DND-41 (cell line): ENCODE measurements around the gene GJC3.

Experiments
- CTCF ChIP-seq: IDR thresholded peaks from 2 replicates; pipeline ENCODE4 v1.5.1; 2012; ENCODE audit warnings: borderline replicate concordance, low read length, moderate library complexity, mild to moderate bottlenecking; ENCODE audit not compliant: poor library complexity, severe bottlenecking; ENCODE audit errors: extremely low read depth
- EZH2 ChIP-seq: IDR thresholded peaks from 3 replicates; pipeline ENCODE4 v1.6.1; 2012; ENCODE audit warnings: borderline replicate concordance, low read depth, mild to moderate bottlenecking, moderate library complexity, low read length, inconsistent platforms; ENCODE audit not compliant: severe bottlenecking

GRCh38 chr7:99938296-99938695, 8.9 kb upstream of the GJC3 start:
- TF ChIP-seq CTCF (no peak), EZH2 (no peak)
